ENCODE data around the gene EAF2. TPM values are rescaled to one million over a fixed set of nuclear protein-coding genes. Genes with fewer than 3 reads are reported as not detected.

Gene EAF2
- total and polyA plus RNA-seq, 9 donors = 0.83 to 6.1 (median 2.6) TPM

- Histone ChIP-seq H3K36me3 (no peaks in the 10 kb centered on the region), H3K9me3 (no peaks in the 10 kb centered on the region), H3K4me3 (no peak overlapping the region), H3K27me3 (no peaks in the 10 kb centered on the region), H3K4me1 (ENCODE audit: insufficient read depth) (no peaks in the 10 kb centered on the region), H3K27ac (no peak overlapping the region)
- 91 to 94% (median 93%) methylated on average over 3 of the region's 3 CpGs for WGBS, 3 donors
- intact Hi-C loops (cut with DNase I) = no loop called here
- DNase-seq = no peak
- TF ChIP-seq POLR2A (IDR thresholded peaks at IDR 0.05) (no peak), CTCF (IDR thresholded peaks at IDR 0.05) (no peak), EP300 (IDR thresholded peaks at IDR 0.05) (no peak)
Observed at GRCh38 chr3:121897296-121897695, 62.3 kb downstream of the EAF2 start.

GRCh38 chr3:121913305-121913990 lies 78.4 kb downstream of the EAF2 start:
- 86 to 93% (median 87%) methylated on average over 2 of the region's 2 CpGs for WGBS, 3 donors
- Histone ChIP-seq H3K36me3 (no peaks in the 10 kb centered on the region), H3K4me1 (ENCODE audit: insufficient read depth) (no peaks in the 10 kb centered on the region), H3K9me3 (no peaks in the 10 kb centered on the region), H3K27ac (no peak overlapping the region), H3K27me3 (no peaks in the 10 kb centered on the region), H3K4me3 (no peak overlapping the region)
- intact Hi-C loops (cut with DNase I) = no loop called here
- DNase-seq = no peak
- TF ChIP-seq EP300 (IDR thresholded peaks at IDR 0.05) = no peak
- no peak for TF ChIP-seq CTCF (IDR thresholded peaks at IDR 0.05)
- no peak for TF ChIP-seq POLR2A (IDR thresholded peaks at IDR 0.05)

GRCh38 chr3:121914081-121914998 lies 79.3 kb downstream of the EAF2 start:
- WGBS, 3 donors = 59 to 65% (median 61%) methylated on average over 12 of the region's 12 CpGs
- no peak overlapping the region for H3K27ac ChIP-seq

GRCh38 chr3:121916189-121916588 lies 81.2 kb downstream of the EAF2 start:
- Histone ChIP-seq H3K9me3 (no peaks in the 10 kb centered on the region), H3K27ac (no peak overlapping the region), H3K4me3 (no peak overlapping the region), H3K27me3 (no peaks in the 10 kb centered on the region), H3K4me1 (ENCODE audit: insufficient read depth) (no peaks in the 10 kb centered on the region), H3K36me3 (no peaks in the 10 kb centered on the region)
- intact Hi-C loops (cut with DNase I) = no loop called here
- no peak for TF ChIP-seq EP300 (IDR thresholded peaks at IDR 0.05)
- TF ChIP-seq POLR2A (IDR thresholded peaks at IDR 0.05) = no peak
- TF ChIP-seq CTCF (IDR thresholded peaks at IDR 0.05) = no peak
- no peak for DNase-seq

More at GRCh38 chr3:121914081-121914998, 79.3 kb downstream of the EAF2 start:
- Histone ChIP-seq H3K27me3 (no peaks in the 10 kb centered on the region), H3K4me1 (ENCODE audit: insufficient read depth) (no peaks in the 10 kb centered on the region), H3K36me3 (no peaks in the 10 kb centered on the region), H3K9me3 (no peaks in the 10 kb centered on the region), H3K4me3 (no peak overlapping the region)
- DNase-seq = no peak
- no peak for TF ChIP-seq CTCF (IDR thresholded peaks at IDR 0.05)
- no peak for TF ChIP-seq POLR2A (IDR thresholded peaks at IDR 0.05)
- intact Hi-C loops (cut with DNase I) = no loop called here
